ENCODE data around the gene ZNF764.

- TF ChIP-seq POLR2A (IDR thresholded peaks at IDR 0.05) (no peak), CTCF (IDR thresholded peaks at IDR 0.05) (no peak)
Measured at GRCh38 chr16:30600215-30600614, 42.0 kb upstream of the ZNF764 start.

All from heart left ventricle (tissue), 13 donors.